Measurements from ENCODE around the gene PSMC3IP. TPM values are rescaled to one million over a fixed set of nuclear protein-coding genes. Genes with fewer than 3 reads are reported as not detected.

The PSMC3IP gene
- total RNA-seq, 1 experiment from 2014 or later: 23.3 TPM

DNA sequence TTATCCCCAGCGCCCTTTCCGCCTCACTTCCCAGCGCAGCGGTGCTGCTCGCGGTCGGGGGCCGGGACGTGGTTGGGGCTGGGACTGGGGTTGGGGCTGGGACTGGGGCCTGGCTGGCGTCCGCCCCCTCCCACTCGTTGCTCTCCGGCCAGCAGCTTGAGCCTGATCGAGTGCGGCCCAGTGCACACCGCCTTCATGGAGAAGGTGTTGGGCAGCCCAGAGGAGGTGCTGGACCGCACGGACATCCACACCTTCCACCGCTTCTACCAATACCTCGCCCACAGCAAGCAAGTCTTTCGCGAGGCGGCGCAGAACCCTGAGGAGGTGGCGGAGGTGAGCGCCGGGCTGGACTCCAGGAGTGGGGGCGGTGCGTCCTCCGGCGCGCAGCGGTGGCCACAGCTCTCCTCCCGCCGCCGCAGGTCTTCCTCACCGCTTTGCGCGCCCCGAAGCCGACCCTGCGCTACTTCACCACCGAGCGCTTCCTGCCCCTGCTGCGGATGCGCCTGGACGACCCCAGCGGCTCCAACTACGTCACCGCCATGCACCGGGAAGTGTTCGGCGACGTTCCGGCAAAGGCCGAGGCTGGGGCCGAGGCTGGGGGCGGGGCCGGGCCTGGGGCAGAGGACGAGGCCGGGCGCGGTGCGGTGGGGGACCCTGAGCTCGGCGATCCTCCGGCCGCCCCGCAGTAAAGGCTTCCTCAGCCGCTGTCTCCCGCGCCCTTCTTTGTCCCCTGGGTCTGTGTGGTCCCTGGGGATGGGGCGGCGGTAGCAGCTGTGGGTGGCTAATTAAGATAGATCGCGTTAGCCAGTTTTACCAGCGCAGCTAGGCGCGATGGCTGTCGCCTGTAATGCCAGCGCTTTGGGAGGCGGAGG is 23.0 kb downstream of the PSMC3IP start (continued):
- TF ChIP-seq, protein P1, sequence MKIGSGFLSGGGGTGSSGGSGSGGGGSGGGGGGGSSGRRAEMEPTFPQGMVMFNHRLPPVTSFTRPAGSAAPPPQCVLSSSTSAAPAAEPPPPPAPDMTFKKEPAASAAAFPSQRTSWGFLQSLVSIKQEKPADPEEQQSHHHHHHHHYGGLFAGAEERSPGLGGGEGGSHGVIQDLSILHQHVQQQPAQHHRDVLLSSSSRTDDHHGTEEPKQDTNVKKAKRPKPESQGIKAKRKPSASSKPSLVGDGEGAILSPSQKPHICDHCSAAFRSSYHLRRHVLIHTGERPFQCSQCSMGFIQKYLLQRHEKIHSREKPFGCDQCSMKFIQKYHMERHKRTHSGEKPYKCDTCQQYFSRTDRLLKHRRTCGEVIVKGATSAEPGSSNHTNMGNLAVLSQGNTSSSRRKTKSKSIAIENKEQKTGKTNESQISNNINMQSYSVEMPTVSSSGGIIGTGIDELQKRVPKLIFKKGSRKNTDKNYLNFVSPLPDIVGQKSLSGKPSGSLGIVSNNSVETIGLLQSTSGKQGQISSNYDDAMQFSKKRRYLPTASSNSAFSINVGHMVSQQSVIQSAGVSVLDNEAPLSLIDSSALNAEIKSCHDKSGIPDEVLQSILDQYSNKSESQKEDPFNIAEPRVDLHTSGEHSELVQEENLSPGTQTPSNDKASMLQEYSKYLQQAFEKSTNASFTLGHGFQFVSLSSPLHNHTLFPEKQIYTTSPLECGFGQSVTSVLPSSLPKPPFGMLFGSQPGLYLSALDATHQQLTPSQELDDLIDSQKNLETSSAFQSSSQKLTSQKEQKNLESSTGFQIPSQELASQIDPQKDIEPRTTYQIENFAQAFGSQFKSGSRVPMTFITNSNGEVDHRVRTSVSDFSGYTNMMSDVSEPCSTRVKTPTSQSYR (CRISPR knock-in tag; IDR thresholded peaks at IDR 0.05): no peak; the same call in 1 of the 2 replicates
- no peak for TF ChIP-seq GRHL2 (CRISPR knock-in tag; IDR thresholded peaks at IDR 0.05; ENCODE audit: insufficient replicate concordance, severe bottlenecking)
- TF ChIP-seq GABPB1 (CRISPR knock-in tag; IDR thresholded peaks at IDR 0.05): peak; percentile 84
- TF ChIP-seq, protein P2, sequence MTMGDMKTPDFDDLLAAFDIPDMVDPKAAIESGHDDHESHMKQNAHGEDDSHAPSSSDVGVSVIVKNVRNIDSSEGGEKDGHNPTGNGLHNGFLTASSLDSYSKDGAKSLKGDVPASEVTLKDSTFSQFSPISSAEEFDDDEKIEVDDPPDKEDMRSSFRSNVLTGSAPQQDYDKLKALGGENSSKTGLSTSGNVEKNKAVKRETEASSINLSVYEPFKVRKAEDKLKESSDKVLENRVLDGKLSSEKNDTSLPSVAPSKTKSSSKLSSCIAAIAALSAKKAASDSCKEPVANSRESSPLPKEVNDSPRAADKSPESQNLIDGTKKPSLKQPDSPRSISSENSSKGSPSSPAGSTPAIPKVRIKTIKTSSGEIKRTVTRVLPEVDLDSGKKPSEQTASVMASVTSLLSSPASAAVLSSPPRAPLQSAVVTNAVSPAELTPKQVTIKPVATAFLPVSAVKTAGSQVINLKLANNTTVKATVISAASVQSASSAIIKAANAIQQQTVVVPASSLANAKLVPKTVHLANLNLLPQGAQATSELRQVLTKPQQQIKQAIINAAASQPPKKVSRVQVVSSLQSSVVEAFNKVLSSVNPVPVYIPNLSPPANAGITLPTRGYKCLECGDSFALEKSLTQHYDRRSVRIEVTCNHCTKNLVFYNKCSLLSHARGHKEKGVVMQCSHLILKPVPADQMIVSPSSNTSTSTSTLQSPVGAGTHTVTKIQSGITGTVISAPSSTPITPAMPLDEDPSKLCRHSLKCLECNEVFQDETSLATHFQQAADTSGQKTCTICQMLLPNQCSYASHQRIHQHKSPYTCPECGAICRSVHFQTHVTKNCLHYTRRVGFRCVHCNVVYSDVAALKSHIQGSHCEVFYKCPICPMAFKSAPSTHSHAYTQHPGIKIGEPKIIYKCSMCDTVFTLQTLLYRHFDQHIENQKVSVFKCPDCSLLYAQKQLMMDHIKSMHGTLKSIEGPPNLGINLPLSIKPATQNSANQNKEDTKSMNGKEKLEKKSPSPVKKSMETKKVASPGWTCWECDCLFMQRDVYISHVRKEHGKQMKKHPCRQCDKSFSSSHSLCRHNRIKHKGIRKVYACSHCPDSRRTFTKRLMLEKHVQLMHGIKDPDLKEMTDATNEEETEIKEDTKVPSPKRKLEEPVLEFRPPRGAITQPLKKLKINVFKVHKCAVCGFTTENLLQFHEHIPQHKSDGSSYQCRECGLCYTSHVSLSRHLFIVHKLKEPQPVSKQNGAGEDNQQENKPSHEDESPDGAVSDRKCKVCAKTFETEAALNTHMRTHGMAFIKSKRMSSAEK (CRISPR knock-in tag; IDR thresholded peaks at IDR 0.05; ENCODE audit: borderline replicate concordance): no peak
- TF ChIP-seq FOXK1 (CRISPR knock-in tag; IDR thresholded peaks at IDR 0.05): peak; percentile 89
- TF ChIP-seq ETV6 (CRISPR knock-in tag; IDR thresholded peaks at IDR 0.05): peak; percentile 93
- TF ChIP-seq CREB1 (CRISPR knock-in tag; IDR thresholded peaks at IDR 0.05): no peak
- peak; percentile 80; the same call in 1 of the 2 replicates for TF ChIP-seq SMAD3 (CRISPR knock-in tag; IDR thresholded peaks at IDR 0.05; ENCODE audit: borderline replicate concordance)
- TF ChIP-seq ZNF263 (CRISPR knock-in tag; IDR thresholded peaks at IDR 0.05; ENCODE audit: low read depth): no peak
- TF ChIP-seq OVOL2 (CRISPR knock-in tag; IDR thresholded peaks at IDR 0.05; ENCODE audit: borderline replicate concordance): no peak
- TF ChIP-seq, protein P3, sequence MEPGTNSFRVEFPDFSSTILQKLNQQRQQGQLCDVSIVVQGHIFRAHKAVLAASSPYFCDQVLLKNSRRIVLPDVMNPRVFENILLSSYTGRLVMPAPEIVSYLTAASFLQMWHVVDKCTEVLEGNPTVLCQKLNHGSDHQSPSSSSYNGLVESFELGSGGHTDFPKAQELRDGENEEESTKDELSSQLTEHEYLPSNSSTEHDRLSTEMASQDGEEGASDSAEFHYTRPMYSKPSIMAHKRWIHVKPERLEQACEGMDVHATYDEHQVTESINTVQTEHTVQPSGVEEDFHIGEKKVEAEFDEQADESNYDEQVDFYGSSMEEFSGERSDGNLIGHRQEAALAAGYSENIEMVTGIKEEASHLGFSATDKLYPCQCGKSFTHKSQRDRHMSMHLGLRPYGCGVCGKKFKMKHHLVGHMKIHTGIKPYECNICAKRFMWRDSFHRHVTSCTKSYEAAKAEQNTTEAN (CRISPR knock-in tag; IDR thresholded peaks at IDR 0.05): peak; percentile 30; the same call in 1 of the 2 replicates
- no peak for TF ChIP-seq SOX15 (CRISPR knock-in tag; IDR thresholded peaks at IDR 0.05)
- TF ChIP-seq, protein P4, sequence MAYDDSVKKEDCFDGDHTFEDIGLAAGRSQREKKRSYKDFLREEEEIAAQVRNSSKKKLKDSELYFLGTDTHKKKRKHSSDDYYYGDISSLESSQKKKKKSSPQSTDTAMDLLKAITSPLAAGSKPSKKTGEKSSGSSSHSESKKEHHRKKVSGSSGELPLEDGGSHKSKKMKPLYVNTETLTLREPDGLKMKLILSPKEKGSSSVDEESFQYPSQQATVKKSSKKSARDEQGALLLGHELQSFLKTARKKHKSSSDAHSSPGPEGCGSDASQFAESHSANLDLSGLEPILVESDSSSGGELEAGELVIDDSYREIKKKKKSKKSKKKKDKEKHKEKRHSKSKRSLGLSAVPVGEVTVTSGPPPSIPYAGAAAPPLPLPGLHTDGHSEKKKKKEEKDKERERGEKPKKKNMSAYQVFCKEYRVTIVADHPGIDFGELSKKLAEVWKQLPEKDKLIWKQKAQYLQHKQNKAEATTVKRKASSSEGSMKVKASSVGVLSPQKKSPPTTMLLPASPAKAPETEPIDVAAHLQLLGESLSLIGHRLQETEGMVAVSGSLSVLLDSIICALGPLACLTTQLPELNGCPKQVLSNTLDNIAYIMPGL (CRISPR knock-in tag; IDR thresholded peaks at IDR 0.05): peak; percentile 88
- TF ChIP-seq, protein P5, sequence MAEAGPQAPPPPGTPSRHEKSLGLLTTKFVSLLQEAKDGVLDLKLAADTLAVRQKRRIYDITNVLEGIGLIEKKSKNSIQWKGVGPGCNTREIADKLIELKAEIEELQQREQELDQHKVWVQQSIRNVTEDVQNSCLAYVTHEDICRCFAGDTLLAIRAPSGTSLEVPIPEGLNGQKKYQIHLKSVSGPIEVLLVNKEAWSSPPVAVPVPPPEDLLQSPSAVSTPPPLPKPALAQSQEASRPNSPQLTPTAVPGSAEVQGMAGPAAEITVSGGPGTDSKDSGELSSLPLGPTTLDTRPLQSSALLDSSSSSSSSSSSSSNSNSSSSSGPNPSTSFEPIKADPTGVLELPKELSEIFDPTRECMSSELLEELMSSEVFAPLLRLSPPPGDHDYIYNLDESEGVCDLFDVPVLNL (CRISPR knock-in tag; IDR thresholded peaks at IDR 0.05; ENCODE audit: borderline replicate concordance, low read depth): no peak
- 0 out of 2 replicates have a peak, but pooled peaks have one; percentile 22 for TF ChIP-seq JUN (CRISPR knock-in tag; IDR thresholded peaks at IDR 0.05)
- no peak for TF ChIP-seq ZNF121 (CRISPR knock-in tag; IDR thresholded peaks at IDR 0.05)
- TF ChIP-seq, protein P6, sequence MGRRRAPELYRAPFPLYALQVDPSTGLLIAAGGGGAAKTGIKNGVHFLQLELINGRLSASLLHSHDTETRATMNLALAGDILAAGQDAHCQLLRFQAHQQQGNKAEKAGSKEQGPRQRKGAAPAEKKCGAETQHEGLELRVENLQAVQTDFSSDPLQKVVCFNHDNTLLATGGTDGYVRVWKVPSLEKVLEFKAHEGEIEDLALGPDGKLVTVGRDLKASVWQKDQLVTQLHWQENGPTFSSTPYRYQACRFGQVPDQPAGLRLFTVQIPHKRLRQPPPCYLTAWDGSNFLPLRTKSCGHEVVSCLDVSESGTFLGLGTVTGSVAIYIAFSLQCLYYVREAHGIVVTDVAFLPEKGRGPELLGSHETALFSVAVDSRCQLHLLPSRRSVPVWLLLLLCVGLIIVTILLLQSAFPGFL (CRISPR knock-in tag; IDR thresholded peaks at IDR 0.05; ENCODE audit: borderline replicate concordance): no peak
- TF ChIP-seq FOXJ3 (CRISPR knock-in tag; IDR thresholded peaks at IDR 0.05; ENCODE audit: borderline replicate concordance): no peak
- TF ChIP-seq, protein P7, sequence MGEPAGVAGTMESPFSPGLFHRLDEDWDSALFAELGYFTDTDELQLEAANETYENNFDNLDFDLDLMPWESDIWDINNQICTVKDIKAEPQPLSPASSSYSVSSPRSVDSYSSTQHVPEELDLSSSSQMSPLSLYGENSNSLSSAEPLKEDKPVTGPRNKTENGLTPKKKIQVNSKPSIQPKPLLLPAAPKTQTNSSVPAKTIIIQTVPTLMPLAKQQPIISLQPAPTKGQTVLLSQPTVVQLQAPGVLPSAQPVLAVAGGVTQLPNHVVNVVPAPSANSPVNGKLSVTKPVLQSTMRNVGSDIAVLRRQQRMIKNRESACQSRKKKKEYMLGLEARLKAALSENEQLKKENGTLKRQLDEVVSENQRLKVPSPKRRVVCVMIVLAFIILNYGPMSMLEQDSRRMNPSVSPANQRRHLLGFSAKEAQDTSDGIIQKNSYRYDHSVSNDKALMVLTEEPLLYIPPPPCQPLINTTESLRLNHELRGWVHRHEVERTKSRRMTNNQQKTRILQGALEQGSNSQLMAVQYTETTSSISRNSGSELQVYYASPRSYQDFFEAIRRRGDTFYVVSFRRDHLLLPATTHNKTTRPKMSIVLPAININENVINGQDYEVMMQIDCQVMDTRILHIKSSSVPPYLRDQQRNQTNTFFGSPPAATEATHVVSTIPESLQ (CRISPR knock-in tag; IDR thresholded peaks at IDR 0.05): no peak
- 0 out of 2 replicates have a peak, but pooled peaks have one; percentile 60 for TF ChIP-seq ESRRA (CRISPR knock-in tag; IDR thresholded peaks at IDR 0.05; ENCODE audit: borderline replicate concordance)
- TF ChIP-seq, protein P8, sequence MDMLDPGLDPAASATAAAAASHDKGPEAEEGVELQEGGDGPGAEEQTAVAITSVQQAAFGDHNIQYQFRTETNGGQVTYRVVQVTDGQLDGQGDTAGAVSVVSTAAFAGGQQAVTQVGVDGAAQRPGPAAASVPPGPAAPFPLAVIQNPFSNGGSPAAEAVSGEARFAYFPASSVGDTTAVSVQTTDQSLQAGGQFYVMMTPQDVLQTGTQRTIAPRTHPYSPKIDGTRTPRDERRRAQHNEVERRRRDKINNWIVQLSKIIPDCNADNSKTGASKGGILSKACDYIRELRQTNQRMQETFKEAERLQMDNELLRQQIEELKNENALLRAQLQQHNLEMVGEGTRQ (CRISPR knock-in tag; IDR thresholded peaks at IDR 0.05): peak; percentile 47; the same call in 1 of the 2 replicates

Data from WTC11 (cell line).